Measurements from ENCODE around the gene ZNF565.
"Not testable (repeated sequence)": the region's sequence is repeated elsewhere in the genome, so short reads cannot be mapped to it uniquely, and the experiment has no call there.

Gene ZNF565

DNA sequence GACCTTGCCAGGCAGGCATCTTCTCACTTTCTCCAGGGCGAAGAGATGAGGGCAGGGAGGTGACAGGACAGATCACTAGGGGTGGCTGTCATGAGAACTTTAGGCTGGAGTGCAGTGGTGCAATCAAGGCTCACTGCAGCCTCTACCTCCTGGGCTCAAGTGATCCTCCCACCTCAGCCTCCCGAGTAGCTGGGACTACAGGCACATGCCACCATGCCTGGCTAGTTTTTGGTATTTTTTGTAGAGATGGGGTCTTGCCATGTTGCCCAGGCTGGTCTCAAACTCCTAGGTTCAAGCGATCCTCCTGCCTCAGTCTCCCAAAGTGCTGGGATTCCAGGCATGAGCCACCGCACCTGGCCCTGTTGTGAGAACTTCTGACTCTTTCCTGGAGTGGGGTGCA lies 79.6 kb downstream of the ZNF565 start:
- not testable (repeated sequence) for H3K27me3 ChIP-seq (ENCODE audit: control insufficient read depth in 1 of 2, insufficient read depth in 2 of 2, low read length in 2 of 2); H3K9me3 ChIP-seq (ENCODE audit: control insufficient read depth in 2 of 2, low read length in 2 of 2); H3K9ac ChIP-seq (ENCODE audit: low read length in 2 of 2); H3K36me3 ChIP-seq (ENCODE audit: control insufficient read depth in 2 of 2, insufficient read depth in 2 of 2, low read length in 2 of 2); H3K4me3 ChIP-seq (ENCODE audit: low read length in 2 of 2); H3K27ac ChIP-seq (ENCODE audit: low read length)
- peaks cover 15% of the 10 kb centered on the region for H3K4me1 ChIP-seq (ENCODE audit: control insufficient read depth, insufficient read depth, low read length)
